GM21381 (cell line): ENCODE results near the gene HMG20A.

Experiments
- ATAC-seq: cut with Tn5 transposase; IDR thresholded peaks from one replicate; pipeline ENCODE4 v1.9.1; 2021; ENCODE audit warnings: mild to moderate bottlenecking, moderate library complexity; ENCODE audit not compliant: unreplicated experiment

Gene HMG20A

GRCh38 chr15:77475001-77475400, 54.3 kb downstream of the HMG20A start:
- no peak for ATAC-seq

GRCh38 chr15:77475898-77476297, 55.2 kb downstream of the HMG20A start:
- ATAC-seq: no peak

- ATAC-seq: no peak
These were observed 56.3 kb downstream of the HMG20A start for GRCh38 chr15:77476995-77477394.

- ATAC-seq: no peak
These were observed 57.4 kb downstream of the HMG20A start for GRCh38 chr15:77478051-77478450.

GRCh38 chr15:77479015-77479414, 58.3 kb downstream of the HMG20A start:
- ATAC-seq: no peak

GRCh38 chr15:77480859-77481633, 60.4 kb downstream of the HMG20A start:
- no peak for ATAC-seq

GRCh38 chr15:77481670-77482069, 61.0 kb downstream of the HMG20A start:
- ATAC-seq: no peak

- ATAC-seq: no peak
These were observed 61.9 kb downstream of the HMG20A start for GRCh38 chr15:77482570-77482969.

- no peak for ATAC-seq
These were observed 62.9 kb downstream of the HMG20A start for GRCh38 chr15:77483425-77484140.

GRCh38 chr15:77484994-77485393, 64.3 kb downstream of the HMG20A start:
- ATAC-seq: no peak

GRCh38 chr15:77486542-77487468, 66.1 kb downstream of the HMG20A start:
- no peak for ATAC-seq

- no peak for ATAC-seq
These were observed 66.8 kb downstream of the HMG20A start for GRCh38 chr15:77487469-77487842.

- ATAC-seq: no peak
These were observed 67.2 kb downstream of the HMG20A start for GRCh38 chr15:77487888-77488287.

GRCh38 chr15:77489647-77490046, 69.0 kb downstream of the HMG20A start:
- no peak for ATAC-seq

GRCh38 chr15:77493324-77493907, 72.7 kb downstream of the HMG20A start:
- peak; percentile 52 for ATAC-seq

GRCh38 chr15:77494073-77494867, 73.6 kb downstream of the HMG20A start:
- no peak for ATAC-seq

GRCh38 chr15:77494964-77495363, 74.3 kb downstream of the HMG20A start:
- ATAC-seq: no peak

GRCh38 chr15:77495838-77496596, 75.3 kb downstream of the HMG20A start:
- no peak for ATAC-seq

GRCh38 chr15:77496715-77497109, 76.0 kb downstream of the HMG20A start:
- ATAC-seq: no peak
